IMR-90 (cell line): Measurements from ENCODE around the gene SLC2A11. TPM values are rescaled to one million over a fixed set of nuclear protein-coding genes. Genes with fewer than 3 reads are reported as not detected.

Source experiments
- ATAC-seq: fragments of 200-7000 bp; cut with Tn5 transposase; 2 replicates; pipeline ENCODE4 v1.9.1; 2020; ENCODE audit warnings: low read depth, mild to moderate bottlenecking, moderate library complexity
- BruUV-seq: library from RNA; stranded (reverse); fragments of 400-500 nt; replicated peaks from 2 replicates; lab custom pipeline; 2021; lab: Mats Ljungman, UMichigan
- CTCF ChIA-PET: fragments of 300-600 bp; formaldehyde crosslinking; extraction: SDS; loops from one replicate; lab custom pipeline; 2021; ENCODE audit warnings: antibody characterized with exemption; lab: Yijun Ruan, JAX
- POLR2A ChIA-PET: fragments of 300-600 bp; sonication (Branson Sonifier 250); formaldehyde crosslinking; loops from one replicate; lab custom pipeline; 2022; ENCODE audit warnings: antibody characterized with exemption; ENCODE audit not compliant: unreplicated experiment; lab: Charles Lee
- DNase-seq: peaks from one replicate; pipeline ENCODE4 v3.0.0; 2013
- H2AFZ ChIP-seq: replicated peaks from 2 replicates; pipeline ENCODE3; 2013; ENCODE audit warnings: low read length, mild to moderate bottlenecking; ENCODE audit not compliant: poor library complexity
- H2AK5ac ChIP-seq: 2 replicates; pipeline ENCODE4 v1.6.1; 2013; ENCODE audit warnings: low read depth, low read length, inconsistent platforms
- H2AK9ac ChIP-seq: replicated peaks from 2 replicates; pipeline ENCODE3; 2013; ENCODE audit warnings: mild to moderate bottlenecking, low read depth, low read length, moderate library complexity; ENCODE audit not compliant: poor library complexity
- H2BK120ac ChIP-seq: 2 replicates; pipeline ENCODE4 v1.6.1; 2013; ENCODE audit warnings: low read depth, low read length, inconsistent platforms
- H2BK15ac ChIP-seq: 3 replicates; pipeline ENCODE4 v1.6.1; 2013; ENCODE audit warnings: low read depth, low read length, inconsistent platforms
- H2BK20ac ChIP-seq: 2 replicates; pipeline ENCODE4 v1.6.1; 2013; ENCODE audit warnings: low read depth, mild to moderate bottlenecking, inconsistent platforms, low read length, moderate library complexity
- H2BK5ac ChIP-seq: 2 replicates; pipeline ENCODE4 v1.6.1; 2013; ENCODE audit warnings: mild to moderate bottlenecking, low read depth, low read length, inconsistent platforms; ENCODE audit not compliant: poor library complexity, severe bottlenecking
- H3K14ac ChIP-seq: replicated peaks from 2 replicates; pipeline ENCODE4 v1.6.1; 2013; ENCODE audit warnings: low read depth, low read length, inconsistent platforms
- H3K18ac ChIP-seq: 2 replicates; pipeline ENCODE4 v1.6.1; 2013; ENCODE audit warnings: low read depth, low read length, control low read depth
- H3K23ac ChIP-seq: 2 replicates; pipeline ENCODE4 v1.6.1; 2013; ENCODE audit warnings: low read depth, low read length, inconsistent platforms
- H3K27ac ChIP-seq: 2 replicates; pipeline ENCODE4 v1.5.1; 2013; ENCODE audit warnings: mild to moderate bottlenecking, control low read depth, low read length; ENCODE audit not compliant: insufficient read depth
- H3K27me3 ChIP-seq: 2 replicates; pipeline ENCODE4 v1.6.1; 2013; ENCODE audit warnings: low read length; ENCODE audit not compliant: control insufficient read depth, insufficient read depth
- H3K36me3 ChIP-seq: 2 replicates; pipeline ENCODE4 v1.6.1; 2013; ENCODE audit warnings: low read length, mixed read lengths; ENCODE audit not compliant: control insufficient read depth, insufficient read depth
- H3K4ac ChIP-seq: 2 replicates; pipeline ENCODE4 v1.6.1; 2013; ENCODE audit warnings: low read depth, low read length, inconsistent platforms
- H3K4me1 ChIP-seq: 2 replicates; pipeline ENCODE4 v1.6.1; 2013; ENCODE audit warnings: low read length, mixed read lengths; ENCODE audit not compliant: control insufficient read depth, insufficient read depth
- H3K4me2 ChIP-seq: 2 replicates; pipeline ENCODE4 v1.6.1; 2013; ENCODE audit warnings: low read depth, mild to moderate bottlenecking, control low read depth, low read length, moderate library complexity
- H3K4me3 ChIP-seq: 2 replicates; pipeline ENCODE4 v1.5.1; 2013; ENCODE audit warnings: low read depth, mild to moderate bottlenecking, control low read depth, low read length, moderate library complexity; ENCODE audit not compliant: insufficient read depth
- H3K56ac ChIP-seq: 2 replicates; pipeline ENCODE4 v1.6.1; 2013; ENCODE audit warnings: low read length, inconsistent platforms; ENCODE audit not compliant: insufficient read depth; ENCODE audit errors: extremely low read depth
- H3K79me1 ChIP-seq, 2 experiments: 2 replicates each; pipeline ENCODE4 v1.6.1; 2013; ENCODE audit warnings: low read length in 2 of 2, inconsistent platforms in 1 of 2, low read depth in 1 of 2
- H3K9ac ChIP-seq: 2 replicates; pipeline ENCODE4 v1.6.1; 2013; ENCODE audit warnings: low read depth, low read length, control low read depth
- H3K9me1 ChIP-seq: 2 replicates; pipeline ENCODE4 v1.6.1; 2013; ENCODE audit warnings: low read length, inconsistent platforms; ENCODE audit not compliant: insufficient read depth
- H3K9me3 ChIP-seq: 2 replicates; pipeline ENCODE4 v1.6.1; 2013; ENCODE audit warnings: low read length; ENCODE audit not compliant: control insufficient read depth, insufficient read depth
- H4K20me1 ChIP-seq: 2 replicates; pipeline ENCODE4 v1.6.1; 2013; ENCODE audit warnings: low read length, inconsistent platforms; ENCODE audit not compliant: insufficient read depth
- H4K5ac ChIP-seq: 2 replicates; pipeline ENCODE4 v1.6.1; 2013; ENCODE audit warnings: mild to moderate bottlenecking, low read depth, low read length, control low read depth
- H4K8ac ChIP-seq, 2 experiments: 2 replicates each; pipeline ENCODE4 v1.6.1; 2013; ENCODE audit warnings: low read depth in 2 of 2, low read length in 2 of 2, control low read depth in 1 of 2, inconsistent platforms in 1 of 2
- H4K91ac ChIP-seq: 2 replicates; pipeline ENCODE4 v1.6.1; 2013; ENCODE audit warnings: low read depth, low read length, inconsistent platforms; ENCODE audit not compliant: insufficient read depth
- BHLHE40 ChIP-seq: fragments of 150-350 bp; IDR thresholded peaks from 2 replicates; pipeline ENCODE4 v1.6.1; 2016; ENCODE audit warnings: mild to moderate bottlenecking, low read depth, low read length
- CEBPB ChIP-seq: IDR thresholded peaks from 2 replicates; pipeline ENCODE4 v1.6.1; 2012; ENCODE audit warnings: low read depth, low read length, improper control_type of control experiment
- CHD1 ChIP-seq: IDR thresholded peaks from 2 replicates; pipeline ENCODE4 v1.6.1; 2012; ENCODE audit warnings: low read depth, low read length, improper control_type of control experiment
- FOS ChIP-seq: fragments of 150-350 bp; IDR thresholded peaks from 2 replicates; pipeline ENCODE4 v1.6.1; 2016; ENCODE audit warnings: low read depth, low read length
- MAFK ChIP-seq: IDR thresholded peaks from 2 replicates; pipeline ENCODE4 v1.6.1; 2012; ENCODE audit warnings: low read depth, low read length, improper control_type of control experiment
- MAZ ChIP-seq: IDR thresholded peaks from 2 replicates; pipeline ENCODE4 v1.6.1; 2012; ENCODE audit warnings: low read depth, mild to moderate bottlenecking, low read length, improper control_type of control experiment, moderate library complexity, borderline replicate concordance
- MXI1 ChIP-seq: IDR thresholded peaks from 2 replicates; pipeline ENCODE4 v1.6.1; 2012; ENCODE audit warnings: low read depth, mild to moderate bottlenecking, low read length, moderate library complexity, borderline replicate concordance
- NFE2L2 ChIP-seq: fragments of 150-350 bp; IDR thresholded peaks from 2 replicates; pipeline ENCODE4 v1.6.1; 2016; ENCODE audit warnings: low read depth, mild to moderate bottlenecking, low read length
- POLR2A ChIP-seq: IDR thresholded peaks from 2 replicates; pipeline ENCODE4 v1.6.1; 2012; ENCODE audit warnings: mild to moderate bottlenecking, low read depth, low read length
- RAD21 ChIP-seq: IDR thresholded peaks from 2 replicates; pipeline ENCODE4 v1.6.1; 2012; ENCODE audit warnings: low read length, improper control_type of control experiment
- RCOR1 ChIP-seq: IDR thresholded peaks from 2 replicates; pipeline ENCODE4 v1.6.1; 2012; ENCODE audit warnings: mild to moderate bottlenecking, low read length, improper control_type of control experiment; ENCODE audit not compliant: insufficient replicate concordance
- RFX5 ChIP-seq: IDR thresholded peaks from 2 replicates; pipeline ENCODE4 v1.8.0; 2012; ENCODE audit warnings: low read depth, mild to moderate bottlenecking, low read length, moderate library complexity
- SMC3 ChIP-seq: fragments of 150-350 bp; IDR thresholded peaks from 2 replicates; pipeline ENCODE4 v1.6.1; 2016; ENCODE audit warnings: low read depth, mild to moderate bottlenecking, antibody characterized with exemption, low read length, moderate library complexity
- WGBS, 2 experiments: methylation state at CpG; one replicate each; pipeline versions ENCODE4 v1.1.5 to v1.1.7; 2013; ENCODE audit warnings: missing lambda C conversion rate in 2 of 2; ENCODE audit not compliant: insufficient read length in 1 of 2; ENCODE audit errors: extremely low coverage in 2 of 2; 5-methylcytosine and 5-hydroxymethylcytosine counted together
- dilution Hi-C: fragments of 300-500 bp; cut with HindIII; formaldehyde crosslinking; loops from one replicate; pipeline ENCODE4 v1.14.3; 2018; ENCODE audit warnings: low sequenced_read_pairs; ENCODE audit not compliant: unreplicated experiment
- in situ Hi-C: fragments of 300-500 bp; cut with MboI; formaldehyde crosslinking; loops from 3 replicates; pipeline ENCODE4 v1.14.3; 2019; ENCODE audit warnings: low sequenced_read_pairs, inconsistent platforms, mixed read lengths
- intact Hi-C: fragments of 100-400 bp; cut with micrococcal nuclease; formaldehyde crosslinking; loops from 2 replicates; pipeline ENCODE4 v1.10.0; 2022
- polyA plus RNA-seq, 3 experiments: library from polyadenylated mRNA; depleted of rRNA; stranded (reverse); fragments of >200 nt; gene quantifications; 2 replicates each; pipeline ENCODE4 v1.2.3, GENCODE V29; 2012; ENCODE audit warnings: low replicate concordance in 1 of 3
- total RNA-seq: library from RNA; depleted of rRNA; stranded (reverse); fragments of >200 nt; gene quantifications from 2 replicates; pipeline ENCODE4 v1.2.3, GENCODE V29; 2012
- TF ChIP-seq, protein P1 (sequence below): fragments of 150-350 bp; IDR thresholded peaks from 2 replicates; pipeline ENCODE4 v1.6.1; 2016; ENCODE audit warnings: low read depth, mild to moderate bottlenecking, low read length, moderate library complexity, borderline replicate concordance
- TF ChIP-seq, protein P2 (sequence below): fragments of 150-350 bp; IDR thresholded peaks from 2 replicates; pipeline ENCODE4 v1.6.1; 2017; ENCODE audit warnings: mild to moderate bottlenecking, antibody characterized with exemption, low read length, low read depth

Gene SLC2A11
- total and polyA plus RNA-seq, 2 of the 4 experiments (the other 2 are of a cell fraction), result 3.2 to 8.7 TPM

DNA sequence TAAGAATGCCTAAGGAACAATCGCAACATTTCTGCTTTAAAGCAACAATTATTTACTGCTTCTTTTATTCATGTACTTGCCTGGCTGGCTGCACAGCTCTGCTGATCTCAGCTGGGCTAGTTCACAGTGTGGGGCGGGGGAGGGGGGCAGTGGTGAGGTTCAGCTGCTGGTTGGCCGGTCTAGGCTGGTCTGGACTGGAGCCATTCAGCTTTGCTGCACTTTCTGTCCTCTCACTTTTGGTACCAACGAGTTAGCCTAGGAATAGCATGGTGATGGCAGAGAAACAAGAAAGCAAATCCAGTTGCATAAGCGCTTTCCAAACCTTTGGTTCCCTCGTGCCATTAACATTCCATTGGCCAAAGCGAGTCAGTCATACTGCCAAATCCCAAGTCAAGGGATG, 20.5 kb downstream of the SLC2A11 start:
- H3K9me1 ChIP-seq, result peaks cover 8% of the 10 kb centered on the region; the same call in 1 of the 2 replicates
- no peak overlapping the region for H2AK9ac ChIP-seq
- dilution Hi-C loops, result no loop called here
- intact Hi-C loops, result no loop called here
- no peak overlapping the region for H2AK5ac ChIP-seq
- no peaks in the 10 kb centered on the region for H3K79me1 ChIP-seq
- H2BK5ac ChIP-seq, result no peak overlapping the region
- H3K23ac ChIP-seq, result no peak overlapping the region
- H3K18ac ChIP-seq, result no peak overlapping the region
- no peak overlapping the region for H3K56ac ChIP-seq
- H3K36me3 ChIP-seq, result peaks cover 1% of the 10 kb centered on the region
- no peaks in the 10 kb centered on the region for H3K4me1 ChIP-seq
- H3K27me3 ChIP-seq, result no peaks in the 10 kb centered on the region
- H4K5ac ChIP-seq, result no peak overlapping the region
- no peak overlapping the region for H2BK20ac ChIP-seq
- H4K20me1 ChIP-seq, result no peaks in the 10 kb centered on the region
- no CpG with 5 or more reads among the region's 7 CpGs for WGBS, 2 experiments
- no peak overlapping the region for H3K4me3 ChIP-seq
- ChIA-PET CTCF (no interaction called here), POLR2A (no interaction called here)
- no peaks in the 10 kb centered on the region for H3K9me3 ChIP-seq
- H4K8ac ChIP-seq, result no peak overlapping the region
- H2AFZ ChIP-seq, result no peak overlapping the region
- no peak overlapping the region for H3K27ac ChIP-seq
- no peak overlapping the region for H3K4ac ChIP-seq
- in situ Hi-C loops, result loop anchor here (5.0 kb wide), 1 partner anchor 59 kb away; no protein-coding TSS in a partner anchor
- H3K4me2 ChIP-seq, result no peak overlapping the region
- no peak overlapping the region for H3K14ac ChIP-seq
- H2BK120ac ChIP-seq, result no peak overlapping the region
- no peak overlapping the region for H2BK15ac ChIP-seq
- BruUV-seq, result no TSS peak
- ATAC-seq, result no peak
- DNase-seq, result no peak
- no peak overlapping the region for H3K9ac ChIP-seq
- no peak overlapping the region for H4K91ac ChIP-seq
- TF ChIP-seq POLR2A (no peak), NFE2L2 (no peak), RCOR1 (no peak), MXI1 (no peak), RFX5 (no peak), BHLHE40 (no peak), SMC3 (no peak), CEBPB (no peak), RAD21 (no peak), FOS (no peak), MAFK (no peak), CHD1 (no peak), MAZ (no peak)
- TF ChIP-seq, protein P1, sequence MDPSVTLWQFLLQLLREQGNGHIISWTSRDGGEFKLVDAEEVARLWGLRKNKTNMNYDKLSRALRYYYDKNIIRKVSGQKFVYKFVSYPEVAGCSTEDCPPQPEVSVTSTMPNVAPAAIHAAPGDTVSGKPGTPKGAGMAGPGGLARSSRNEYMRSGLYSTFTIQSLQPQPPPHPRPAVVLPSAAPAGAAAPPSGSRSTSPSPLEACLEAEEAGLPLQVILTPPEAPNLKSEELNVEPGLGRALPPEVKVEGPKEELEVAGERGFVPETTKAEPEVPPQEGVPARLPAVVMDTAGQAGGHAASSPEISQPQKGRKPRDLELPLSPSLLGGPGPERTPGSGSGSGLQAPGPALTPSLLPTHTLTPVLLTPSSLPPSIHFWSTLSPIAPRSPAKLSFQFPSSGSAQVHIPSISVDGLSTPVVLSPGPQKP, result no peak
- TF ChIP-seq, protein P2, sequence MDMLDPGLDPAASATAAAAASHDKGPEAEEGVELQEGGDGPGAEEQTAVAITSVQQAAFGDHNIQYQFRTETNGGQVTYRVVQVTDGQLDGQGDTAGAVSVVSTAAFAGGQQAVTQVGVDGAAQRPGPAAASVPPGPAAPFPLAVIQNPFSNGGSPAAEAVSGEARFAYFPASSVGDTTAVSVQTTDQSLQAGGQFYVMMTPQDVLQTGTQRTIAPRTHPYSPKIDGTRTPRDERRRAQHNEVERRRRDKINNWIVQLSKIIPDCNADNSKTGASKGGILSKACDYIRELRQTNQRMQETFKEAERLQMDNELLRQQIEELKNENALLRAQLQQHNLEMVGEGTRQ, result no peak
